HCT116 (cell line): ENCODE measurements around the gene COX20.

Experiments used
- ATF3 ChIP-seq: IDR thresholded peaks from 2 replicates; pipeline ENCODE4 v1.6.1; 2012
- CEBPB ChIP-seq: IDR thresholded peaks from 2 replicates; pipeline ENCODE4 v1.6.1; 2012; ENCODE audit warnings: low read depth
- CTCF ChIP-seq, 3 experiments: fragments of 200-600 bp in 1 of 3; sonication (generic) in 1 of 3; IDR thresholded peaks in 2 of 3; conservative IDR thresholded peaks in 1 of 3; 2 replicates each; pipeline ENCODE4 v1.5.1; 2012 to 2017; ENCODE audit warnings: low read depth in 2 of 3, low read length in 2 of 3, antibody characterized with exemption in 1 of 3, borderline replicate concordance in 1 of 3, control low read depth in 1 of 3, mild to moderate bottlenecking in 1 of 3, mixed read lengths in 1 of 3, mixed run types in 1 of 3, moderate library complexity in 1 of 3; ENCODE audit not compliant: insufficient read depth in 1 of 3
- EGR1 ChIP-seq: IDR thresholded peaks from 2 replicates; pipeline ENCODE4 v1.6.1; 2012; ENCODE audit warnings: low read depth
- EZH2 ChIP-seq: fragments of 200-600 bp; sonication (generic); IDR thresholded peaks from 2 replicates; pipeline ENCODE4 v1.6.1; 2017; ENCODE audit warnings: antibody characterized with exemption, mixed run types
- MAX ChIP-seq: IDR thresholded peaks from 2 replicates; pipeline ENCODE4 v1.6.1; 2012
- POLR2A ChIP-seq: IDR thresholded peaks from 2 replicates; pipeline ENCODE4 v1.7.0; 2011; ENCODE audit warnings: borderline replicate concordance; ENCODE audit not compliant: insufficient read depth, insufficient read length; ENCODE audit errors: extremely low read depth
- RAD21 ChIP-seq: IDR thresholded peaks from 2 replicates; pipeline ENCODE4 v1.6.1; 2012; ENCODE audit warnings: low read depth, mild to moderate bottlenecking
- REST ChIP-seq: IDR thresholded peaks from 2 replicates; pipeline ENCODE4 v1.6.1; 2012; ENCODE audit warnings: low read depth
- SIN3A ChIP-seq: IDR thresholded peaks from 2 replicates; pipeline ENCODE4 v1.6.1; 2012; ENCODE audit warnings: low read depth
- SRF ChIP-seq: IDR thresholded peaks from 2 replicates; pipeline ENCODE4 v1.6.1; 2012; ENCODE audit warnings: low read depth
- TCF7L2 ChIP-seq: IDR thresholded peaks from 2 replicates; pipeline ENCODE4 v1.7.0; 2011; ENCODE audit warnings: borderline replicate concordance, inconsistent platforms; ENCODE audit not compliant: insufficient read depth, insufficient read length; ENCODE audit errors: extremely low read depth
- YY1 ChIP-seq: IDR thresholded peaks from 2 replicates; pipeline ENCODE4 v1.6.1; 2011; ENCODE audit warnings: low read length, low read depth, moderate library complexity, mild to moderate bottlenecking; ENCODE audit not compliant: insufficient replicate concordance; ENCODE audit errors: extremely low read depth
- ZBTB33 ChIP-seq: IDR thresholded peaks from 2 replicates; pipeline ENCODE4 v1.6.1; 2011; ENCODE audit warnings: mild to moderate bottlenecking, low read length, moderate library complexity; ENCODE audit not compliant: insufficient replicate concordance; ENCODE audit errors: extremely low read depth

GRCh38 chr1:244822878-244823277 is 12.6 kb upstream of the COX20 start:
- TF ChIP-seq CTCF (IDR thresholded peaks at IDR 0.05 in 2 of 3, conservative IDR thresholded peaks at IDR 0.05 in 1 of 3; ENCODE audit: borderline replicate concordance in 1 of 3, insufficient read depth in 1 of 3, low read depth in 2 of 3, low read length in 2 of 3) (no peak), CEBPB (no peak), EZH2 (no peak), MAX (no peak), POLR2A (no peak), REST (no peak), TCF7L2 (no peak), YY1 (no peak), SIN3A (no peak), ZBTB33 (no peak), ATF3 (no peak), RAD21 (no peak), SRF (no peak), EGR1 (no peak)
